Suprapubic skin (tissue), 4 donors: Measurements from ENCODE around the gene SCNM1. TPM values are rescaled to one million over a fixed set of nuclear protein-coding genes. Genes with fewer than 3 reads are reported as not detected.
A peak's percentile ranks its signal among the peaks of the same experiment; 100 is the strongest.

Experiments
- DNase-seq, 2 donors: peaks; one replicate each; pipeline ENCODE4 v3.0.0-alpha.2; 2019; ENCODE audit warnings: low spot score in 2 of 2
- H3K27ac ChIP-seq: fragments of 200-600 bp; sonication (generic); one replicate; pipeline ENCODE4 v1.5.1; 2019
- H3K27me3 ChIP-seq: fragments of 200-600 bp; sonication (generic); one replicate; pipeline ENCODE4 v1.5.1; 2019
- H3K36me3 ChIP-seq: fragments of 200-600 bp; sonication (generic); one replicate; pipeline ENCODE4 v1.5.1; 2019
- H3K4me1 ChIP-seq: fragments of 200-600 bp; sonication (generic); one replicate; pipeline ENCODE4 v1.5.1; 2019
- H3K4me3 ChIP-seq: fragments of 200-600 bp; sonication (generic); one replicate; pipeline ENCODE4 v1.5.1; 2019; ENCODE audit warnings: mild to moderate bottlenecking
- H3K9me3 ChIP-seq: fragments of 200-600 bp; sonication (generic); one replicate; pipeline ENCODE4 v1.5.1; 2019
- EP300 ChIP-seq: sonication (generic); formaldehyde crosslinking; IDR thresholded peaks from one replicate; pipeline ENCODE4 v1.6.1; 2017; ENCODE audit warnings: antibody characterized with exemption
- POLR2A ChIP-seq, 2 donors: fragments of 450-650 bp; IDR thresholded peaks; one replicate each; pipeline ENCODE4 v1.6.1; 2017; ENCODE audit warnings: antibody characterized with exemption in 2 of 2, mild to moderate bottlenecking in 2 of 2, moderate library complexity in 2 of 2
- POLR2AphosphoS5 ChIP-seq, 3 donors: sonication (generic); formaldehyde crosslinking; IDR thresholded peaks; one replicate each; pipeline ENCODE4 v1.6.1; 2017; ENCODE audit warnings: antibody characterized with exemption in 3 of 3
- WGBS: methylation state at CpG from one replicate; pipeline ENCODE4 v1.1.5; 2018; 5-methylcytosine and 5-hydroxymethylcytosine counted together
- total RNA-seq, 4 donors: library from RNA; depleted of rRNA; stranded (reverse); fragments of >200 nt; gene quantifications; one replicate each; pipeline ENCODE4 v1.1.0, GENCODE V29; 2016
- TF ChIP-seq, protein P1 (sequence below), 2 donors: fragments of 200-600 bp in 1 of 2; fragments of 450-650 bp in 1 of 2; sonication (generic) in 1 of 2; IDR thresholded peaks; one replicate each; pipeline ENCODE4 v1.5.1; 2016 to 2019; ENCODE audit warnings: antibody characterized with exemption in 2 of 2, mild to moderate bottlenecking in 1 of 2, moderate library complexity in 1 of 2

Gene SCNM1
- total RNA-seq, 4 donors from 2014 or later, result 29.6 to 40.6 (median 35.4) TPM

DNA sequence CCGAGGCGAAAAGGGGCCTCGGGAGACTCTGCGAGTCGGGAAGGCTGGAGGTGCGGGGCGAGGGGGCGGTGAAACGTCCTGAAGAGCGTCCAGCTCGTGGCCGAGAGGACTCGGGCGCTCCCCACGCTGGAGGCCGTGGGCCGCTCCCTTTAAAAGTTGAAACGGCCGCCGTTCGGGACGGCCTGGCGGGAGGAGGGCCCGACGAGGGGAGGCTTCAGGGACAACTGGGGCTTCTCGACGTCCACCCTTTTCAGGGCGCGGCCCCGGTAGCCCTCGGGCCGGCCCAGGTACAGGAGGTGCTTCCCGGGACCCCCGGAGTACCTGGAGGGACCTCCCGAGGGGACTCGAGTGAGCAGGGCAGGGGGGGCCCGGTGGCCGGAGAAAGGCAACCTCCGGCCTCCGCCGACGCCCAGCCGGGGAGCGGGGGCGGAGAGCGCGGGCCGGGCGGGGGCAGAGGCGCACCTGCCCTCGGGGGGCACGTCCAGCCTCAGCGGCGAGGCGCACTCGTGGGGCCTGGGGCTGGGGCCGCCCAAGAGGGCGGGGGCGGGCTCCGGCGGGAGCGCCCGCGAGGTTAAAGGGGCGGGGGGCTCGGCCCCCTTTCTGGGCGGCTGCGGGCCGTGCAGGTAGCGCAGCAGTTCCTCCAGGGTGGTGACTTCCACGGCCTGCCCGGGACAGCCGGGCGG is 33.5 kb upstream of the SCNM1 start:
- no peaks in the 10 kb centered on the region for H3K27me3 ChIP-seq
- H3K27ac ChIP-seq, result no peak overlapping the region
- no peaks in the 10 kb centered on the region for H3K9me3 ChIP-seq
- H3K4me3 ChIP-seq, result peak overlapping the region; percentile 41
- peaks cover 13% of the 10 kb centered on the region for H3K4me1 ChIP-seq
- TF ChIP-seq POLR2A (IDR thresholded peaks at IDR 0.05) (no peak), POLR2AphosphoS5 (IDR thresholded peaks at IDR 0.05) (no peak), EP300 (no peak)
- TF ChIP-seq, protein P1, sequence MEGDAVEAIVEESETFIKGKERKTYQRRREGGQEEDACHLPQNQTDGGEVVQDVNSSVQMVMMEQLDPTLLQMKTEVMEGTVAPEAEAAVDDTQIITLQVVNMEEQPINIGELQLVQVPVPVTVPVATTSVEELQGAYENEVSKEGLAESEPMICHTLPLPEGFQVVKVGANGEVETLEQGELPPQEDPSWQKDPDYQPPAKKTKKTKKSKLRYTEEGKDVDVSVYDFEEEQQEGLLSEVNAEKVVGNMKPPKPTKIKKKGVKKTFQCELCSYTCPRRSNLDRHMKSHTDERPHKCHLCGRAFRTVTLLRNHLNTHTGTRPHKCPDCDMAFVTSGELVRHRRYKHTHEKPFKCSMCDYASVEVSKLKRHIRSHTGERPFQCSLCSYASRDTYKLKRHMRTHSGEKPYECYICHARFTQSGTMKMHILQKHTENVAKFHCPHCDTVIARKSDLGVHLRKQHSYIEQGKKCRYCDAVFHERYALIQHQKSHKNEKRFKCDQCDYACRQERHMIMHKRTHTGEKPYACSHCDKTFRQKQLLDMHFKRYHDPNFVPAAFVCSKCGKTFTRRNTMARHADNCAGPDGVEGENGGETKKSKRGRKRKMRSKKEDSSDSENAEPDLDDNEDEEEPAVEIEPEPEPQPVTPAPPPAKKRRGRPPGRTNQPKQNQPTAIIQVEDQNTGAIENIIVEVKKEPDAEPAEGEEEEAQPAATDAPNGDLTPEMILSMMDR (IDR thresholded peaks at IDR 0.05), result no peak
- peaks cover 23% of the 10 kb centered on the region for H3K36me3 ChIP-seq
- DNase-seq, result peak in 1 of 2 donors; percentile 65
- WGBS, result 52% methylated on average over 23 of the region's 74 CpGs

DNA sequence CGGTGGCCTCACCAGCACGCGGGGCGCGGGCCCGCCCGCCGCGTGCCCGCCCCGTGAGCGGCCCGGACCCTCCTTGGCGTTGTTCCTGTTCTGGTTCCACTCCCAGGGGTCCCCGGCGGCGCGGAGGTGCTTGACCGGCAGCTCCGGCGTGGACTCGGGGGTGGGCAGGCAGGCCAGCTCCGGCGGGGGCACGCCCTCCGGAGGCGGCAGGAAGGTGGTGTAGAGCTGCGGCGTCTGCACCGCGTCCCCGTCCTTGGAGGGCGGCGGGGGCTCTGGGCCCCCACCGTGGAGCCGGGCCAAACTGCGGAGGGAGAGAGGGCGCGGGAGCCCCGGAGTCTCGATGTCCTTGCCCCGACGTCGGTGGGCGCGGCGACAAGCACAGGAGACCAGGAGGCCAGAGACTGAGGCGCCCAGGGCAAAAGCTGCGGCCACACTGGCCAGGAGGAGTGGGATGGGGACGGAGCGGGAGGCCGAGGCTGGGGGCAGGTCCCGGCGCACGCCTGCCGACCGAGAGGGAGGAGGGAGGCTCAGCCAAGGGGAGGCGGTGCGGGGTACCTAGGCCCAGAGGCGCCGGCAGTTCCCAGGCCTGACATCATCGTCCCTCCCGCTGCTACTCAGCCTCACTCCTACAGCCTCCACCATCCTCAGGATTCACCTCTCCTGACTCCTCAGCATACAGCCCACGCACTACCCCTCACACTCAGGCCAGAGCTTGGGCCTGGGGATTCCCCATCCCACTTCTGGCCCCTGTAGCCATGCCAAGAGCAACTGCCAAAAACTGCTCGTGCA is 32.7 kb upstream of the SCNM1 start:
- Histone ChIP-seq H3K27ac (no peak overlapping the region), H3K4me3 (peak overlapping the region; percentile 41), H3K4me1 (peaks cover 13% of the 10 kb centered on the region), H3K9me3 (no peaks in the 10 kb centered on the region), H3K36me3 (peaks cover 31% of the 10 kb centered on the region), H3K27me3 (no peaks in the 10 kb centered on the region)
- peak in 1 of 2 donors; percentile 74 for DNase-seq
- TF ChIP-seq, protein P1 (IDR thresholded peaks at IDR 0.05), result no peak
- TF ChIP-seq POLR2AphosphoS5 (IDR thresholded peaks at IDR 0.05) (no peak), EP300 (no peak), POLR2A (IDR thresholded peaks at IDR 0.05) (no peak)
- 71% methylated on average over 37 of the region's 65 CpGs for WGBS

DNA sequence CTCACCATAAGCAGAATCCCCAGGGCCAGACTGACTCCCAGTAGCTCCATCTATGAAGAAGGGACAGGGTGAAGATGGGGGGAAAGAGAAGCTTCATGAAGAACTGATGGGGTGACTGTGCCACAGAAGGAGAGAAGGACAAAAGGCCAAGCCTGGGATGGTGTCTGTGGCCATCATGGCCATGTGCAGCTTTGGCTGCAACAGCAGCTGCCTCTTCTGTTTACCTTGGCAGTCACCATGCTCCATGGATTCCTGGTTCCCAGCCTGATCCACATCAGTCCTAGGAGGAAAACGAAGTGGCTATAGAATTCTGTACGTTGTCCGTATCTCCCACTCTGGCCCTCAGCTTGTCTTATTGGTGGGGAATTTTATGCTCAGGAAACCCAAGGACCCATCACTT is 31.5 kb upstream of the SCNM1 start:
- TF ChIP-seq, protein P1 (IDR thresholded peaks at IDR 0.05), result no peak
- TF ChIP-seq POLR2AphosphoS5 (IDR thresholded peaks at IDR 0.05) (no peak), EP300 (no peak), POLR2A (IDR thresholded peaks at IDR 0.05) (no peak)
- WGBS, result 89% methylated on average over 3 of the region's 3 CpGs
- peaks cover 13% of the 10 kb centered on the region for H3K4me1 ChIP-seq
- H3K9me3 ChIP-seq, result no peaks in the 10 kb centered on the region
- DNase-seq, result peak in 1 of 2 donors; percentile 26
- no peak overlapping the region for H3K27ac ChIP-seq
- peaks cover 37% of the 10 kb centered on the region for H3K36me3 ChIP-seq
- no peak overlapping the region for H3K4me3 ChIP-seq
- H3K27me3 ChIP-seq, result no peaks in the 10 kb centered on the region

DNA sequence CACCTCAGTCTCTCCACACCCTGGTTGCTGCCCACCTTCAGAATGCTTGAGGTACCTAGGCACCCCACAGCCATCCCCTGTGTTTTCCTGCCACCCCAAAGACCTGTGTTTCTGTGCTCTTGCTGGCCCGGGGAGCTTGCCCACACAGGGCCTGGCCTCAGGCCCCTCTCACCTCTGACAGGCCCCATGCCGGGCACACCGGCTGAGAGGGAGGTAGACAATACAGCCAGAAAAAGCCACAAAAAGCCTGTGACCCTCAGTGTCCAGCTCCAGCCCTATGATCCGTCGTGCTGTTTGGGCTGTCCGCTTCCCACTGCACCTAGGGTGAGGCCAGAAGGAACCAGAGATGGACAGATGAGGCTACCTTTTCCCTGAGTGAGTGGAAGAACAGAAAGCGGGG is 31.0 kb upstream of the SCNM1 start:
- Histone ChIP-seq H3K36me3 (peaks cover 40% of the 10 kb centered on the region), H3K27ac (no peak overlapping the region), H3K4me3 (no peak overlapping the region), H3K4me1 (peaks cover 13% of the 10 kb centered on the region), H3K9me3 (no peaks in the 10 kb centered on the region), H3K27me3 (no peaks in the 10 kb centered on the region)
- TF ChIP-seq POLR2AphosphoS5 (IDR thresholded peaks at IDR 0.05) (no peak), EP300 (no peak), POLR2A (IDR thresholded peaks at IDR 0.05) (no peak)
- TF ChIP-seq, protein P1 (IDR thresholded peaks at IDR 0.05), result no peak
- WGBS, result 100% methylated on average over 4 of the region's 7 CpGs
- DNase-seq, result no peak
